Naive B cell (primary cell): Measurements from ENCODE around the gene SECTM1. TPM values are rescaled to one million over a fixed set of nuclear protein-coding genes. Genes with fewer than 3 reads are reported as not detected.

ENCODE experiments used
- ATAC-seq, 2 donors: fragments of 150-1000 bp; cut with Tn5 transposase; 2 replicates each; pipeline ENCODE4 v1.10.0; 2021; ENCODE audit warnings: low read depth in 2 of 2, mild to moderate bottlenecking in 2 of 2, moderate library complexity in 2 of 2
- DNase-seq: peaks from one replicate; pipeline ENCODE4 v3.0.0; 2022
- H3K27ac Mint-ChIP-seq, 6 donors: one replicate each; pipeline ENCODE4 v1.8.0; 2020 to 2022; ENCODE audit warnings: mild to moderate bottlenecking in 6 of 6, mixed read lengths in 6 of 6, moderate library complexity in 5 of 6, inconsistent platforms in 2 of 6
- H3K27me3 Mint-ChIP-seq, 3 donors: one replicate each; pipeline ENCODE4 v1.8.0; 2021 to 2022; ENCODE audit warnings: mixed read lengths in 3 of 3, mild to moderate bottlenecking in 1 of 3
- H3K36me3 Mint-ChIP-seq, 2 donors: one replicate each; pipeline ENCODE4 v1.8.0; 2020 to 2022; ENCODE audit warnings: mixed read lengths in 2 of 2, inconsistent platforms in 1 of 2, mild to moderate bottlenecking in 1 of 2
- H3K4me1 Mint-ChIP-seq, 3 donors: one replicate each; pipeline ENCODE4 v1.8.0; 2020 to 2022; ENCODE audit warnings: mixed read lengths in 3 of 3, inconsistent platforms in 1 of 3, mild to moderate bottlenecking in 1 of 3, moderate library complexity in 1 of 3
- H3K4me3 Mint-ChIP-seq, 8 donors: one replicate each; pipeline ENCODE4 v1.8.0; 2020 to 2022; ENCODE audit warnings: mild to moderate bottlenecking in 8 of 8, mixed read lengths in 8 of 8, moderate library complexity in 8 of 8, inconsistent platforms in 2 of 8
- H3K9me3 Mint-ChIP-seq, 7 donors: one replicate each; pipeline ENCODE4 v1.8.0; 2020 to 2022; ENCODE audit warnings: mixed read lengths in 7 of 7, mild to moderate bottlenecking in 5 of 7, inconsistent platforms in 2 of 7, moderate library complexity in 1 of 7
- polyA plus RNA-seq, 6 donors: library from polyadenylated mRNA; unstranded; fragments of 300-500 nt; fragmentation: Illumina TruSeq; gene quantifications; one replicate each; pipeline ENCODE4 v1.2.3, GENCODE V29; 2021; ENCODE audit warnings: low read depth in 6 of 6

SECTM1 gene
- polyA plus RNA-seq, 6 donors from 2014 or later = 0.19 to 2.2 TPM; not detected in 4

DNA sequence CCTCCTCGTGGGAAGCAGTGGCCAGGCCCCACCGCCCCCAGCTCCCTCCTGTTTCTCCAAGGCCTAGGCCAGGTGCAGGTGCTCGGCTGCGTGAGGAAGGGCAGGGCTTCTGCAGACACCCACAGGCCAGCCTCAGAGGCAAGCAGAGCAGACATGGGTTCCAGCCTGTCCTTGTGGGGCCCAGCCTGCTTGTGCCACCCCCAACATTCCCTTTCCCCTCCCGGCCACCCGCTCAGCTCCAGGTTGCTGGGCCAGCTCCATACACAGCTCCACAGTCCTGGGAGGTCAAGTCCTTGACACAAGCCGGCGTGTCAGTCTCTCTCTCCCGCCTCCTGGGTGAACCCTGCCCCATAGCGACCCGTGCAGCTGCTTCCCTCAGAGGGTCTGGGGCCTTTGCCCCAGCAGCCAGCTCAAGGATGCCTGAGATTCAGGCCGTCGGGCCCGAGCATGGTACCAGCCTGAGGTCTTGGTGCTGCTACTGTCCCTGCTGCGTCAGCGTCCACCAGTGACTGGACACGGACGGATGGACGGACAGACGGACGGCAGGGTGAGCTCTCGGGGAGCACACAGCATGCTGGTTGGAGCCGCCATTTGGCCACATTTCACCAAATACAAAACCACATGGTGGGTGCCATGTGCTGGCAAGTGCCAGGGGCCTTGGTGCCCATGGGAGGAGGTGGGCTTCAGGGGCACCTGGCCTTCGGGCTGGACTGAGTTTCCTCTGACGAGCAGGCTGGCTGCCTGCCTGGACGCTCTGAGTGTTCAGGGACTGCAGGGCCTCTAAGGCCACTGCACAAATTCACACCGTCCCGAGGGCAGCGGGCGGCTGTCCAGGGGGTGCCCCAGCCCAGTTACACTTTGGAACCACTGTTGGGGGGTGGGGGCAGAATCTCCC is 8.0 kb downstream of the SECTM1 start:
- H3K4me3 Mint-ChIP-seq = no peak overlapping the region
- ATAC-seq = no peak
- no peak overlapping the region for H3K27ac Mint-ChIP-seq

GRCh38 chr17:82324566-82325285 is 8.8 kb downstream of the SECTM1 start:
- no peaks in the 10 kb centered on the region for H3K4me1 Mint-ChIP-seq
- peak overlapping the region in 1 of 6 donors; percentile 59 for H3K27ac Mint-ChIP-seq
- ATAC-seq (no peak), DNase-seq (no peak)
- H3K4me3 Mint-ChIP-seq = no peak overlapping the region
- no peaks in the 10 kb centered on the region for H3K9me3 Mint-ChIP-seq
- no peaks in the 10 kb centered on the region for H3K36me3 Mint-ChIP-seq
- peaks cover 0 to 46% (median 10%) of the 10 kb centered on the region in 3 donors for H3K27me3 Mint-ChIP-seq

More for the DNA sequence above, 8.0 kb downstream of the SECTM1 start:
- H3K9me3 Mint-ChIP-seq = no peaks in the 10 kb centered on the region
- peaks cover 0 to 47% (median 15%) of the 10 kb centered on the region in 3 donors for H3K27me3 Mint-ChIP-seq
- no peak for DNase-seq
- no peaks in the 10 kb centered on the region for H3K36me3 Mint-ChIP-seq
- H3K4me1 Mint-ChIP-seq = no peaks in the 10 kb centered on the region

DNA sequence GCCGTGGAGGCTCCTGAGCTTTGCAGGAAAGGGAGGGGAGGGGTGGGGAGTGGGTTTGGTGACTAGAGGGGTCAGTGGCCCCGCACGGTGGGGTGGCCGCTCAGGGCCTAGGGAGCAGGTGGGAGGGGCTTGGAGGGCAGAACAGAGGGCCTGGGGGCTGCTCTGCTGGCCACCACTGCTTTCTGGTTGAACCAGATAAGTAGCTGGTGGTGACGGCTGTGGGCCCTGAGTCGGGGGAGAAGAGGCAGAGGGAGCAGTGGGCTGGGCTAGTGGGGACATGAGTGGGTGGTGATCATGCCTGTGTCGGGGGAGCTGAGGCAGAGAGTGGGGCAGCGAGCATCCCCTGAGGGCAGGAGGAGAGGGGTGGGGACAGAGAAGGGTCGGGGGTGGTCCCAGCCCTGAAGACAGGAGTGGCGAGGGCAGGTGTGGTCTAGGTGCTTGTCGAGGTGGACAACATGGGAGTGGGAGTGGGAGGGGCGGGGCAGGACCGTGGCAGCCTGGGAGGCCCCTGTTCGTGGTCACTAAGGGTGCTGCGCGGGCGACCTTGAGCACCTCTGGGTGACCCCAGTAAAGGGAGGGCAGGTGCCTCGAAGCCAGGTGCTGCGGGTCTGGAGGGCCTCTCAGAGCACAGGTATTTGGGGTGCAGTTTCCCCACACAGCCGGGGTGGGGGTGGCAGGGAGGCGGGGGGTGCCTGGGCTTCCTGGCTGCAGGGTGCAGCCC is 9.9 kb downstream of the SECTM1 start:
- Mint-ChIP-seq H3K4me3 (peak overlapping the region in 2 of 8 donors; percentile 21 to 56), H3K27ac (no peak overlapping the region), H3K9me3 (no peaks in the 10 kb centered on the region), H3K4me1 (no peaks in the 10 kb centered on the region), H3K36me3 (no peaks in the 10 kb centered on the region), H3K27me3 (peaks cover 0 to 40% (median 0%) of the 10 kb centered on the region in 3 donors)
- ATAC-seq (no peak), DNase-seq (no peak)

DNA sequence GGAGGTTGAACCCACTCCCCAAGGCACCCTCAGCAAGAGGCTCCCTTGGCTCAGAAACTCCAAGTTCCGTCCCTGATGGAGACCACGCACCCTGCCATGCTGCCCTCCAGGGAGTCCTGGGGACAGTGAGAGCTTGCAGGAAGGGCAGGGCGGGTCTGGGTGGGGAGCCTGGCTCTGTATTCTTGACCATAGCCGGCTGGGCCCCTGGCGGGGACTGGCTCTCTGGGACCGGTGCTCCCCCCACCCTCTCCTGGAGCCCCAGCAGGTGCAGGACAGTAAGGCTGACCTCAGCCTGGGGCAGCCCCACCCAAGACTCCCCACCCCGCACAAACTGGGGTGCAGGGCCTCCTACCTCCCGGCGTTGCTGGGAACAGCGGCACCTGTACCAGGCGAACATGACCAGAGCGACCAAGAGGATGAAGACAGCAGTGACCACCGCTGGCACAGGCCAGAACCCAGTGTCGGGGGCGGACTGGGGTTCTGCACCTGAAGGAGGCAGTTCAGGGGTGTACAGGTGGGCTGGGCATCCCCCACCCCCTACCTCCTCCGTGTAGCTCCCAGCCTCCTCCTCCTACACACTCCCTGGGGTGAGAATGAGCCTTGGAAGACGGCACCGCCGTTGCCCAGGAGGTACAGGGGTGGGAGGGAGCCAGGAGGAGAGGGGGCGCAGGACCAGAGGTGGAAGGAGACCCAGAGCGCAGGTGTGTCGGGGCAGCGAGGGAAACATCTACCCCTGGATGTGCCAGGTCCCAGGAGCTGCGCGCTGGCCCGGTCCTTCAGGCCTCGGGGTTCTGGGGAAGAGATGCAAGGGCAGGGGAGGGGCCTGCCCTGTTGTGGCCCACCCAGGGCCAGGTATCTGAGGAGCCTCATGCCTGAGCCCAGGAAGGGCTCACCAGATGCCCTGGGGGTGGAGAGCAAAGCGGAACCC is 10.8 kb downstream of the SECTM1 start:
- Mint-ChIP-seq H3K27me3 (peaks cover 0 to 36% (median 0%) of the 10 kb centered on the region in 3 donors), H3K9me3 (no peaks in the 10 kb centered on the region), H3K4me3 (no peak overlapping the region), H3K27ac (no peak overlapping the region), H3K36me3 (no peaks in the 10 kb centered on the region), H3K4me1 (no peaks in the 10 kb centered on the region)
- DNase-seq (no peak), ATAC-seq (no peak)

- ATAC-seq (peak in 1 of 2 donors; percentile 6), DNase-seq (no peak)
- H3K9me3 Mint-ChIP-seq = no peaks in the 10 kb centered on the region
- H3K27me3 Mint-ChIP-seq = peaks cover 0 to 28% (median 0%) of the 10 kb centered on the region in 3 donors
- no peak overlapping the region for H3K4me3 Mint-ChIP-seq
- H3K27ac Mint-ChIP-seq = no peak overlapping the region
- no peaks in the 10 kb centered on the region for H3K36me3 Mint-ChIP-seq
- H3K4me1 Mint-ChIP-seq = no peaks in the 10 kb centered on the region
Observed at GRCh38 chr17:82321947-82322466, 11.6 kb downstream of the SECTM1 start.

- peak; percentile 66 for DNase-seq
- Mint-ChIP-seq H3K4me1 (no peaks in the 10 kb centered on the region), H3K27ac (peak overlapping the region in 4 of 6 donors; percentile 24 to 76 (median 52)), H3K4me3 (peak overlapping the region in 5 of 8 donors; percentile 19 to 69 (median 50)), H3K27me3 (peaks cover 0 to 23% (median under 1%) of the 10 kb centered on the region in 3 donors), H3K36me3 (no peaks in the 10 kb centered on the region), H3K9me3 (no peaks in the 10 kb centered on the region)
- peak; percentile 77 to 85 for ATAC-seq
Observed at GRCh38 chr17:82320956-82321927, 12.3 kb downstream of the SECTM1 start.

- H3K27ac Mint-ChIP-seq = peak overlapping the region in 1 of 6 donors; percentile 16
- no peaks in the 10 kb centered on the region for H3K9me3 Mint-ChIP-seq
- no peak overlapping the region for H3K4me3 Mint-ChIP-seq
- H3K36me3 Mint-ChIP-seq = no peaks in the 10 kb centered on the region
- ATAC-seq (no peak), DNase-seq (no peak)
- H3K27me3 Mint-ChIP-seq = peaks cover 0 to 30% (median 10%) of the 10 kb centered on the region in 3 donors
- H3K4me1 Mint-ChIP-seq = peaks cover 5 to 8% (median 8%) of the 10 kb centered on the region in 3 donors
Observed at GRCh38 chr17:82320140-82320840, 13.3 kb downstream of the SECTM1 start.

DNA sequence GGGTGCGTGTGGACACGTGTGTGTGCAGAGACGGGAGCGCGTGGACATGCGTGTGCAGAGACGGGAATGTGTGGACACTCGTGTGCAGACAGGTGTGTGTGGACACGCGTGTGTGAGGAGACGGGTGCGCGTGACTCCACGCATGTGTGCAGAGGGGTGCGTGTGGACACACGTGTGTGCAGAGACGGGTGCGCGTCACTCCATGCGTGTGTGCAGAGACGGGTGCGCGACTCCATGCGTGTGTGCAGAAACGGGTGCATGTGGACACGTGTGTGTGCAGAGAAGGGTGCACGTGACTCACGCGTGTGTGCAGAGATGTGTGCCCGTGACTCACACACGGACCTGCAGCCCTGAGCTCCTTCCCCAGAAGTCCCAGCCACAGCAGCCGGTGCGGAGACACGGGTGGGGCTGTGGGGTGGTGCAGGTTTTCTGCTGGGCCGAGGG is 13.9 kb downstream of the SECTM1 start:
- ATAC-seq = no peak
- Mint-ChIP-seq H3K9me3 (no peaks in the 10 kb centered on the region), H3K27ac (no peak overlapping the region), H3K36me3 (no peaks in the 10 kb centered on the region), H3K4me1 (peaks cover 5 to 13% (median 8%) of the 10 kb centered on the region in 3 donors), H3K4me3 (no peak overlapping the region), H3K27me3 (peaks cover 0 to 31% (median 15%) of the 10 kb centered on the region in 3 donors)
- DNase-seq = no peak

GRCh38 chr17:82318772-82319606 is 14.6 kb downstream of the SECTM1 start:
- DNase-seq (no peak), ATAC-seq (no peak)
- no peaks in the 10 kb centered on the region for H3K36me3 Mint-ChIP-seq
- peaks cover 0 to 36% (median 22%) of the 10 kb centered on the region in 3 donors for H3K27me3 Mint-ChIP-seq
- no peak overlapping the region for H3K4me3 Mint-ChIP-seq
- H3K9me3 Mint-ChIP-seq = no peaks in the 10 kb centered on the region
- no peak overlapping the region for H3K27ac Mint-ChIP-seq
- H3K4me1 Mint-ChIP-seq = peaks cover 6 to 20% (median 8%) of the 10 kb centered on the region in 3 donors

DNA sequence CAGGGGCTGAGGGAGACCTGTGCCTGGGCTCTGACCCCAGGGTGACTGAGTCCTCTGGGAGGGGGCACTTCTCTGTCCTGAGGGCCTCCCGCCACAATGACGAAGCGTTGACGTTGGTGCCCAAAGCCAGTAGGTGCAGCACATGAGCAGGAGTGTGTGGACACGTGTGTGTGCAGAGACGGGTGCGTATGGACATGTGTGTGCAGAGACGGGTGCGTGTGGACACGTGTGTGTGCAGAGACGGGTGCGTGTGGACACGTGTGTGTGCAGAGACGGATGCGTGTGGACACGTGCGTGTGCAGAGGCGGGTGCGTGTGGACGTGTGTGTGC is 15.4 kb downstream of the SECTM1 start:
- Mint-ChIP-seq H3K4me3 (no peak overlapping the region), H3K36me3 (no peaks in the 10 kb centered on the region), H3K27me3 (peaks cover 0 to 37% (median 30%) of the 10 kb centered on the region in 3 donors), H3K9me3 (no peaks in the 10 kb centered on the region), H3K27ac (no peak overlapping the region), H3K4me1 (peaks cover 8 to 20% (median 8%) of the 10 kb centered on the region in 3 donors)
- no peak for DNase-seq
- no peak for ATAC-seq
